Astrocyte (in vitro differentiated cells and primary cell): ENCODE results near the gene STX17. TPM values are rescaled to one million over a fixed set of nuclear protein-coding genes. Genes with fewer than 3 reads are reported as not detected.

Source experiments
- DNase-seq: peaks from one replicate; pipeline ENCODE4 v3.0.0-alpha.2; 2010; ENCODE audit warnings: low read depth
- FAIRE-seq: peaks from 2 replicates; lab custom pipeline; 2011; peaks lifted over from hg19 to GRCh38; lab: Jason Lieb, UNC
- H2AFZ ChIP-seq: 2 replicates; pipeline ENCODE4 v1.6.0; 2012; ENCODE audit warnings: low read depth, low read length, inconsistent platforms
- H3K27ac ChIP-seq: 2 replicates; pipeline ENCODE4 v1.5.1; 2011; ENCODE audit warnings: low read depth, low read length, inconsistent platforms
- H3K27me3 ChIP-seq: 2 replicates; pipeline ENCODE4 v1.6.0; 2011; ENCODE audit warnings: low read length, inconsistent platforms; ENCODE audit not compliant: insufficient read depth
- H3K36me3 ChIP-seq: 2 replicates; pipeline ENCODE4 v1.5.1; 2011; ENCODE audit warnings: low read length, inconsistent platforms; ENCODE audit not compliant: insufficient read depth
- H3K4me1 ChIP-seq: 2 replicates; pipeline ENCODE4 v1.5.1; 2011; ENCODE audit warnings: low read length, inconsistent platforms; ENCODE audit not compliant: insufficient read depth
- H3K4me2 ChIP-seq: 2 replicates; pipeline ENCODE4 v1.6.0; 2012; ENCODE audit warnings: low read length, inconsistent platforms
- H3K4me3 ChIP-seq: 2 replicates; pipeline ENCODE4 v1.5.1; 2011; ENCODE audit warnings: low read depth, mild to moderate bottlenecking, low read length, inconsistent platforms; ENCODE audit not compliant: insufficient read depth
- H3K79me2 ChIP-seq: 2 replicates; pipeline ENCODE4 v1.6.0; 2012; ENCODE audit warnings: mild to moderate bottlenecking, low read length, inconsistent platforms; ENCODE audit not compliant: insufficient read depth
- H3K9ac ChIP-seq: 2 replicates; pipeline ENCODE4 v1.6.0; 2012; ENCODE audit warnings: mild to moderate bottlenecking, low read length, inconsistent platforms
- H3K9me3 ChIP-seq: 2 replicates; pipeline ENCODE4 v1.5.1; 2012; ENCODE audit warnings: low read depth, mild to moderate bottlenecking, low read length, inconsistent platforms; ENCODE audit not compliant: insufficient read depth
- H4K20me1 ChIP-seq: 2 replicates; pipeline ENCODE4 v1.6.0; 2012; ENCODE audit warnings: low read length, inconsistent platforms; ENCODE audit not compliant: insufficient read depth
- H3K27ac Mint-ChIP-seq: one replicate; pipeline ENCODE4 v1.8.0; 2021; ENCODE audit warnings: mild to moderate bottlenecking, mixed read lengths; ENCODE audit not compliant: unreplicated experiment
- H3K27me3 Mint-ChIP-seq: one replicate; pipeline ENCODE4 v1.8.0; 2021; ENCODE audit warnings: low read depth, mixed read lengths; ENCODE audit not compliant: unreplicated experiment
- H3K36me3 Mint-ChIP-seq: one replicate; pipeline ENCODE4 v1.8.0; 2021; ENCODE audit warnings: low read depth, mixed read lengths; ENCODE audit not compliant: unreplicated experiment
- H3K4me1 Mint-ChIP-seq: one replicate; pipeline ENCODE4 v1.8.0; 2021; ENCODE audit warnings: low read depth, mixed read lengths; ENCODE audit not compliant: unreplicated experiment
- H3K4me3 Mint-ChIP-seq: one replicate; pipeline ENCODE4 v1.8.0; 2021; ENCODE audit warnings: mild to moderate bottlenecking, moderate library complexity, mixed read lengths; ENCODE audit not compliant: unreplicated experiment
- H3K9me3 Mint-ChIP-seq: one replicate; pipeline ENCODE4 v1.8.0; 2021; ENCODE audit warnings: mild to moderate bottlenecking, mixed read lengths; ENCODE audit not compliant: unreplicated experiment
- CTCF ChIP-seq: IDR thresholded peaks from 2 replicates; pipeline ENCODE4 v1.5.1; 2011; ENCODE audit warnings: low read depth, mild to moderate bottlenecking, inconsistent platforms, low read length, moderate library complexity; ENCODE audit not compliant: insufficient read depth
- EZH2 ChIP-seq: IDR thresholded peaks from 2 replicates; pipeline ENCODE4 v1.6.1; 2012; ENCODE audit warnings: mild to moderate bottlenecking, low read length, inconsistent platforms; ENCODE audit not compliant: insufficient read depth
- total RNA-seq: library from RNA; stranded (reverse); gene quantifications from 2 replicates; pipeline ENCODE4 v1.2.1, GENCODE V29; 2021

STX17 gene
- total RNA-seq, 1 donor from 2014 or later, result 28.3 TPM

GRCh38 chr9:99953861-99954507 is 47.5 kb downstream of the STX17 start:
- Mint-ChIP-seq H3K4me1 (peaks cover 10% of the 10 kb centered on the region), H3K36me3 (peaks cover 13% of the 10 kb centered on the region), H3K27me3 (no peaks in the 10 kb centered on the region), H3K9me3 (no peaks in the 10 kb centered on the region), H3K27ac (peak overlapping the region; percentile 64), H3K4me3 (no peak overlapping the region)
- no peak overlapping the region for H3K27ac ChIP-seq
- no peaks in the 10 kb centered on the region for H3K79me2 ChIP-seq
- TF ChIP-seq EZH2, result no peak
- no peak for TF ChIP-seq CTCF
- FAIRE-seq (no peak), DNase-seq (no peak)
- no peaks in the 10 kb centered on the region for H3K4me1 ChIP-seq
- H2AFZ ChIP-seq, result no peak overlapping the region
- H3K9ac ChIP-seq, result no peak overlapping the region
- H3K4me2 ChIP-seq, result no peak overlapping the region
- no peaks in the 10 kb centered on the region for H4K20me1 ChIP-seq
- no peaks in the 10 kb centered on the region for H3K36me3 ChIP-seq
- no peaks in the 10 kb centered on the region for H3K27me3 ChIP-seq
- H3K9me3 ChIP-seq, result no peaks in the 10 kb centered on the region
- no peak overlapping the region for H3K4me3 ChIP-seq

- Mint-ChIP-seq H3K4me1 (peaks cover 10% of the 10 kb centered on the region), H3K27ac (peak overlapping the region; percentile 64), H3K36me3 (peaks cover 13% of the 10 kb centered on the region), H3K9me3 (no peaks in the 10 kb centered on the region), H3K4me3 (no peak overlapping the region), H3K27me3 (no peaks in the 10 kb centered on the region)
- Histone ChIP-seq H3K9me3 (no peaks in the 10 kb centered on the region), H3K4me1 (no peaks in the 10 kb centered on the region), H3K36me3 (no peaks in the 10 kb centered on the region), H4K20me1 (no peaks in the 10 kb centered on the region), H2AFZ (no peak overlapping the region), H3K4me2 (no peak overlapping the region), H3K27me3 (no peaks in the 10 kb centered on the region), H3K79me2 (no peaks in the 10 kb centered on the region), H3K9ac (no peak overlapping the region), H3K4me3 (no peak overlapping the region), H3K27ac (no peak overlapping the region)
- DNase-seq, result no peak
- TF ChIP-seq EZH2 (no peak), CTCF (no peak)
- FAIRE-seq, result no peak
Measured at GRCh38 chr9:99954819-99955218, 48.4 kb downstream of the STX17 start.

- Histone ChIP-seq H3K4me2 (no peak overlapping the region), H2AFZ (no peak overlapping the region), H4K20me1 (no peaks in the 10 kb centered on the region), H3K9ac (no peak overlapping the region), H3K9me3 (no peaks in the 10 kb centered on the region), H3K36me3 (no peaks in the 10 kb centered on the region), H3K4me1 (no peaks in the 10 kb centered on the region), H3K4me3 (no peak overlapping the region), H3K27ac (no peak overlapping the region), H3K79me2 (no peaks in the 10 kb centered on the region), H3K27me3 (no peaks in the 10 kb centered on the region)
- Mint-ChIP-seq H3K36me3 (peaks cover 13% of the 10 kb centered on the region), H3K4me3 (no peak overlapping the region), H3K27ac (no peak overlapping the region), H3K9me3 (no peaks in the 10 kb centered on the region), H3K4me1 (peaks cover 10% of the 10 kb centered on the region), H3K27me3 (no peaks in the 10 kb centered on the region)
- TF ChIP-seq EZH2, result no peak
- no peak for TF ChIP-seq CTCF
- FAIRE-seq (no peak), DNase-seq (no peak)
Measured at GRCh38 chr9:99955606-99956005, 49.2 kb downstream of the STX17 start.
